ENCODE data around the gene NSL1. TPM values are rescaled to one million over a fixed set of nuclear protein-coding genes. Genes with fewer than 3 reads are reported as not detected.
"Not testable (repeated sequence)": the region's sequence is repeated elsewhere in the genome, so short reads cannot be mapped to it uniquely, and the experiment has no call there.

Gene NSL1
- total and polyA plus RNA-seq, 7 donors = 12.0 to 50.4 (median 26.0) TPM

GRCh38 chr1:212733109-212733508 is 58.5 kb downstream of the NSL1 start:
- intact Hi-C loops (cut with DNase I) = no loop called here
- TF ChIP-seq POLR2AphosphoS5 (IDR thresholded peaks at IDR 0.05) (no peak), EP300 (IDR thresholded peaks at IDR 0.05) (no peak), POLR2A (IDR thresholded peaks at IDR 0.05) (no peak), CTCF (IDR thresholded peaks at IDR 0.05) (no peak)
- WGBS, 2 donors = 96 to 99% methylated on average over 8 of the region's 8 CpGs

GRCh38 chr1:212731630-212732029 is 59.9 kb downstream of the NSL1 start:
- Histone ChIP-seq H3K36me3 (no peaks in the 10 kb centered on the region), H3K4me3 (no peak overlapping the region), H3K27ac (no peak overlapping the region), H3K4me1 (no peaks in the 10 kb centered on the region), H3K27me3 (no peaks in the 10 kb centered on the region), H3K9me3 (no peaks in the 10 kb centered on the region)
- 88 to 93% methylated on average over 1 of the region's 1 CpG for WGBS, 2 donors
- DNase-seq = no peak
- no peak for TF ChIP-seq EP300 (IDR thresholded peaks at IDR 0.05)
- no peak for TF ChIP-seq POLR2A (IDR thresholded peaks at IDR 0.05)
- TF ChIP-seq CTCF (IDR thresholded peaks at IDR 0.05) = no peak
- no peak for TF ChIP-seq POLR2AphosphoS5 (IDR thresholded peaks at IDR 0.05)
- intact Hi-C loops (cut with DNase I) = no loop called here

More at GRCh38 chr1:212733109-212733508, 58.5 kb downstream of the NSL1 start:
- no peak for DNase-seq
- Histone ChIP-seq H3K9me3 (no peaks in the 10 kb centered on the region), H3K27me3 (no peaks in the 10 kb centered on the region), H3K4me1 (no peaks in the 10 kb centered on the region), H3K27ac (no peak overlapping the region), H3K36me3 (no peaks in the 10 kb centered on the region), H3K4me3 (no peak overlapping the region)

- no peak overlapping the region for H3K27ac ChIP-seq
- 20 to 66% methylated on average over 5 of the region's 5 CpGs for WGBS, 2 donors
- H3K4me3 ChIP-seq = no peak overlapping the region
- no peaks in the 10 kb centered on the region for H3K9me3 ChIP-seq
- H3K36me3 ChIP-seq = no peaks in the 10 kb centered on the region
- H3K27me3 ChIP-seq = no peaks in the 10 kb centered on the region
- intact Hi-C loops (cut with DNase I) = no loop called here
- TF ChIP-seq EP300 (IDR thresholded peaks at IDR 0.05) (no peak), POLR2AphosphoS5 (IDR thresholded peaks at IDR 0.05) (no peak), POLR2A (IDR thresholded peaks at IDR 0.05) (no peak), CTCF (IDR thresholded peaks at IDR 0.05) (no peak)
- H3K4me1 ChIP-seq = no peaks in the 10 kb centered on the region
- no peak for DNase-seq
Observed at GRCh38 chr1:212728606-212729005, 63.0 kb downstream of the NSL1 start.

- H3K9me3 ChIP-seq = no peaks in the 10 kb centered on the region
- no peak overlapping the region for H3K27ac ChIP-seq
- no peaks in the 10 kb centered on the region for H3K27me3 ChIP-seq
- no peak for DNase-seq
- no peak overlapping the region for H3K4me3 ChIP-seq
- H3K4me1 ChIP-seq = no peaks in the 10 kb centered on the region
- no peaks in the 10 kb centered on the region for H3K36me3 ChIP-seq
- 75 to 83% methylated on average over 13 of the region's 13 CpGs for WGBS, 2 donors
- TF ChIP-seq POLR2AphosphoS5 (IDR thresholded peaks at IDR 0.05) (no peak), POLR2A (IDR thresholded peaks at IDR 0.05) (no peak), CTCF (IDR thresholded peaks at IDR 0.05) (no peak), EP300 (IDR thresholded peaks at IDR 0.05) (no peak)
- intact Hi-C loops (cut with DNase I) = no loop called here
Observed at GRCh38 chr1:212727386-212728181, 64.0 kb downstream of the NSL1 start.

- H3K27me3 ChIP-seq; intact Hi-C loops (cut with DNase I): not testable (repeated sequence)
- 93% methylated on average over 34 of the region's 34 CpGs for WGBS, 2 donors
Observed at GRCh38 chr1:212724679-212725078, 66.9 kb downstream of the NSL1 start.

More at GRCh38 chr1:212724679-212725078, 66.9 kb downstream of the NSL1 start:
- not testable (repeated sequence) for H3K36me3 ChIP-seq, H3K4me1 ChIP-seq, H3K27ac ChIP-seq, DNase-seq, H3K9me3 ChIP-seq, H3K4me3 ChIP-seq
